Activated CD4-positive, alpha-beta T cell treated with anti-CD3 and anti-CD28 coated beads, Interleukin-2, amount 50 U/mL, for 24 hours (primary cell): ENCODE data around the gene MACROD2.

Source experiments
- DNase-seq, 2 donors: peaks; one replicate each; pipeline ENCODE4 v3.0.0-alpha.2; 2020; ENCODE audit warnings: low read depth in 1 of 2, low spot score in 1 of 2

MACROD2 gene

GRCh38 chr20:15902493-15902892 is 1907.2 kb downstream of the MACROD2 start:
- no peak for DNase-seq

DNA sequence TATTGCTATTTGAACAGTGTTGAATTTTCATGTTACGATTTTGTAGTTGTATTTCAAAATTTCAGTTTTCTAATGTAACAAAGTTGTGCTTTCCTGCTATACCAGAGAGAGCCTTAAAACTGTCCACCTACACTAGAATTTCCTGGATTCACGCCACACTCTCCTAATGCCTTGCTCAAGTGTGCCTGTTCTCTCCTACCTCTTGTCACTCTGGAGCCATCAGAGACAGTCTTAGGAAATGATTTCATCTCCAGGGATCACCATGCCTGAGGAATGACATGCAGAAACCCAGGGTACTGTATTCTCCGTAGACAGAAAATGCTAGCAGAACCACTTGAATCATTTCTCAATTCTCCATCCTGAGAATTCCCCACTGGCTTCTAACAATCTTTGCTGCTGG is 1910.3 kb downstream of the MACROD2 start:
- no peak for DNase-seq

GRCh38 chr20:15909995-15910394 is 1914.7 kb downstream of the MACROD2 start:
- no peak for DNase-seq

DNA sequence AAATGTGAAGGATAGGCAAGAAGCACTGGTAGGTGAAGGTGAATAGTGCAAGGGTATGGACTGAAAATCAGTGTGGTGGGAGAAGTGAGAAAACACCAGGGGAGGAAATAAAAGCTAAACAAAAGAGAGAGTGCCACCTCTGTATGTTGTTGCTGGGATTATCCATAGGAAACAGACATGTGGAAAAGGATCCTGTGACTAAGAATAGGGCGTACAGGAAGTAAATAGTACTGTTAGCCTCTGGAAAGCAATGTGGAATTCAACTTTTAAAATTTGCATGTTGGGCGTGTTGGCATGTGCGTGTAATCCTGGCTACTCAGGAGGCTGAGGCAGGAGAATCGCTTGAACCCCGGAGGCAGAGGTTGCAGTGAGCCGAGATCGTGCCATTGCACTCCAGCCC is 1916.3 kb downstream of the MACROD2 start:
- no peak for DNase-seq

DNA sequence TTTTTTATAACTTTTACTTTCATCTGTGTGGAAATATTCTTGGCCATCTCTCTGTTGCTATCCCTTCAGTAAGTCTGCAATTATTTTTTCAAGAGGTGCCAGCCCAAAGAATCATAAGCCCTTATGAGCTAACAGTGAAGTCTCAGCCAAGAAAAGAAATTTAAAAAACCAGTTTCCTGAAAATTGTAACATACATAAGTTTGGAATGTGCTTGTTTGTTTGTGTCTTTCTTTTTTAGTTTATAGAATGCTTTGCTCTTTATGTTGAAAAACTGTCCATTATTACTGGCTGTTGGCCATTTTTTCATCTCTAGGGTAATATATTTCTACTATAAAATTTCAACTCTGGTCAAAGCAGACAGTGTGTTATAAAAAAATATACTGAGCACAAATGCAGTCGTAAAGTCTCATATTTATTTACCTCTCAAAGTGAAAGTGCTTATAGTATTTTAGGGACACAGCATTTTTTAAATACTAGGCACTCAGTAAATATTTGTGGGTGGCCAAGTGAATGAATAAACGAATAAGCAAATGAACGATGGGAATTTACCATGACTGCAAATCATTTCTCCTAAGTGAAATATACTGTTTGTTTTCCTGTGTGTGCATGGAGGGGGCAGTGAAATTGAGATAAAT is 1918.2 kb downstream of the MACROD2 start:
- DNase-seq, result no peak

DNA sequence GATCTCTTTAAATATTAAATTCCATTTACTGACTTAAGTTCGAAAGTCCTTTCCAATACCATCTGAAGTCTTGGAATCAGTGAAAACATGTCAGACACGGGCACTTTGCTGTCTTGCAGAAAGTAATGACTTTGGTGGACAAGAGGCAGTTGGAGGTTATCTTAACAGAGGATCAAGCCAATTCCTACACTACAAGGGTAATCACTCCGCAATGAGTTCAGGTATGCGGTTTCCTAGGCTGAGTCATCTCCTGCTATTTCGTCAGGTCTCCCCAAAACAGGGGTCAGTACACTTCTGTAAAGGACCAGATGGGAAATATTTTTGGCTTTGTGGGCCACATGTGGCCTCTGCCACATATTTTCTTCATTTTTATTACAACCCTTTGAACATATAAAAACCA is 1921.3 kb downstream of the MACROD2 start:
- DNase-seq, result no peak

DNA sequence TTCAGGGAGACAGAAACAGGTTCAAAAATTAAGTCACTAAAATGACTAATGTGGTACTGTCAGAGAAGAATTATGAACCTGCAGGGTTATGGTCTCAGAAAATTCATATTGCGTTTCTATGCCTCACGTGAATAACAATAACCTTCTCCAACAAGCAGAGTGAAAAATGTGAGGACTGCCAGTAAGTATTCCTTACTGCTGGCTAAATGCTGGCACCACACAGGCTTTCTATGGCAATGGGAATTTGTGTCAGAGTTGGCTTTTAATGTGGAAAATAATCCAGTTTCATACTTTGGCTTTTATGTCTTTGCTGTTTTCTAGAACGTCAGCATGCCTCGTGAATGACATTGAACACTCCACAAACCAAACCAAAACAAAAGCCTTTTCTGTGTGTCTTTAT is 1922.0 kb downstream of the MACROD2 start:
- no peak for DNase-seq

DNA sequence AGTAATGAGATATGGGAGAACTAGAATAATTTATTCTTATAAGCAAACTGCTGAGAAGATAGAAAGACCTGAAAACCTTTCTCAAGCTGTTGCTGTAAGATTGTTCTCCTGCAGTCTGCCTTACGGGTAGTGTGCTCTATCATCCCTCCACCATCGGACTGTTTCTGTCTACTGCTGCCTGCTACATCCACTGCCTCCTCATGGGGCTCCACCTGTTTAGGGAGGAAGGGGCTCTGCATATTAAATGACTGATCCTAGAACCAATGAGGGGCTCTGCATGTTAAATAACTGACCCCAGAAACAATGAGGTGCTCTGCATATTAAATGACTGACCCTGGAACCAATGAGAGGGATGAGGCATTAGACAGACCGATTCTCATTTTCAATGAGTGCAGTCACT is 1923.3 kb downstream of the MACROD2 start:
- DNase-seq, result no peak

DNA sequence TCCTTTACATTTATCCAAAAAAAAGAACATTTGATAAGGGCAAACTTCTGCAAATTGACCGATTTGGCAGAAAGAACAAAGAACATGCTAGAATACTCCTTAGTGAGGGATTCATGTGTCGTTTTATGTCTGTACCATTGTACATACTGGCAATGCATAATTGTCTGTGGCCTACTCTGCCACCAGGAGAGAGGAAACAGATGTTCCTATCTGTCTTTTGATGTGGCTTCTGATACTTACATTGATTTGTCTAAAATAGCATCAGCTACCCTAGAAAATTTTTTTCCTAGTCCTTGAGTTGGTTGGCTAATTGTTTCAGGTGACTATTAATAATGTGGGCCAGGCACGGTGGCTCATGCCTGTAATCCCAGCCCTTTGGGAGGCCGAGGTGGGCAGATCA is 1923.8 kb downstream of the MACROD2 start:
- DNase-seq, result no peak

GRCh38 chr20:15921930-15922329 is 1926.6 kb downstream of the MACROD2 start:
- DNase-seq, result no peak

DNA sequence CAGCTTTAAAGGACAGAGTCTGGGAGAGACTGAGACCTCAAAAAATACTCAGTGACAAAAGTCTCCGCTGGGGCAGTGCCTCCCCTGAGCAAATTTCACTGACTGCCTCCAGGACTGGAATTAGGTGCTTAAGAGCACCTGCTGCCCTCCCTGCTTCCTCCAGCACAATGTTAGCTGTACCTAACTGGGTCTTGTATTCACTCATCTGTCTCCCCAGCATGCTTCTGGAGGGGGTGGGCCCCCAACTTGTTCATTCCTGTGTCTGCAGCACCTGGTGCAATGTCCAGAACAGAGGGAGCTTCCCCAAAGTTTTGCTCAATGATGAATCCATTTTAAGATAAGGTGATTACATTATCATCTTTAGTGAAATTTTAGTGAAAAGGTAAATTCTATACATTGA is 1927.2 kb downstream of the MACROD2 start:
- DNase-seq, result no peak

DNA sequence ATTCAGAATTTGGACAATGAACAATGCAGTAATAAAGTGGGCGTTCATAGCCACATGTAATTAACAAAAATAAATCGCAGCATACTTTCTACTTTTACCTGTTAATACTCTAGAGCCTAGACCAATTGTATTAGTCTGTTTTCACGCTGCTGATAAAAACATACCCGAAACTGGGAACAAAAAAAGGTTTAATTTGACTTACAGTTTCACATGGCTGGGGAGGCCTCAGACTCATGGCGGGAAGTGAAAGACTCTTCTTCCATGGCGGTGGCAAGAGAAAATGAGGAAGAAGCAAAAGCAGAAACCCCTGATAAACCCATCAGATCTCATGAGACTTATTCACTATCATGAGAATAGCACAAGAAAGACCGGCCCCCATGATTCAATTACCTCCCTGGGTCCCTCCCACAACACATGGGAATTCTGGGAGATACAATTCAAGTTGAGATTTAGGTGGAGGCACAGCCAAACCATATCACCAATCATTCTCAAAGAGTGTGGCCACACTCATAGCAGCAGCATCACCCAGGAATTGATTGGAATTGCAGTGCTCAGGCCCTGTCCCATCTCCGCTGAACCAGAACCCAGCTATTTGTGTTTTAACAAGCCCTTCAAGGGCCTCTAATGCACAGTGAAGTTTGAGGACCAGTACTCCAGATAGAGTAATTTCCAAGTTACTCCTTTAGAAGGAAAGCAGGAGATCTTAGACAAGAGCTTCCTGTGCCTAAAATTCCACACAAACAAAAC is 1927.9 kb downstream of the MACROD2 start:
- DNase-seq, result no peak

GRCh38 chr20:15924556-15924955 is 1929.2 kb downstream of the MACROD2 start:
- DNase-seq, result no peak

- no peak for DNase-seq
These were observed 1930.1 kb downstream of the MACROD2 start for GRCh38 chr20:15925376-15925775.

GRCh38 chr20:15927893-15928650 is 1932.8 kb downstream of the MACROD2 start:
- DNase-seq, result no peak

- DNase-seq, result no peak
These were observed 1933.6 kb downstream of the MACROD2 start for GRCh38 chr20:15928946-15929345.

DNA sequence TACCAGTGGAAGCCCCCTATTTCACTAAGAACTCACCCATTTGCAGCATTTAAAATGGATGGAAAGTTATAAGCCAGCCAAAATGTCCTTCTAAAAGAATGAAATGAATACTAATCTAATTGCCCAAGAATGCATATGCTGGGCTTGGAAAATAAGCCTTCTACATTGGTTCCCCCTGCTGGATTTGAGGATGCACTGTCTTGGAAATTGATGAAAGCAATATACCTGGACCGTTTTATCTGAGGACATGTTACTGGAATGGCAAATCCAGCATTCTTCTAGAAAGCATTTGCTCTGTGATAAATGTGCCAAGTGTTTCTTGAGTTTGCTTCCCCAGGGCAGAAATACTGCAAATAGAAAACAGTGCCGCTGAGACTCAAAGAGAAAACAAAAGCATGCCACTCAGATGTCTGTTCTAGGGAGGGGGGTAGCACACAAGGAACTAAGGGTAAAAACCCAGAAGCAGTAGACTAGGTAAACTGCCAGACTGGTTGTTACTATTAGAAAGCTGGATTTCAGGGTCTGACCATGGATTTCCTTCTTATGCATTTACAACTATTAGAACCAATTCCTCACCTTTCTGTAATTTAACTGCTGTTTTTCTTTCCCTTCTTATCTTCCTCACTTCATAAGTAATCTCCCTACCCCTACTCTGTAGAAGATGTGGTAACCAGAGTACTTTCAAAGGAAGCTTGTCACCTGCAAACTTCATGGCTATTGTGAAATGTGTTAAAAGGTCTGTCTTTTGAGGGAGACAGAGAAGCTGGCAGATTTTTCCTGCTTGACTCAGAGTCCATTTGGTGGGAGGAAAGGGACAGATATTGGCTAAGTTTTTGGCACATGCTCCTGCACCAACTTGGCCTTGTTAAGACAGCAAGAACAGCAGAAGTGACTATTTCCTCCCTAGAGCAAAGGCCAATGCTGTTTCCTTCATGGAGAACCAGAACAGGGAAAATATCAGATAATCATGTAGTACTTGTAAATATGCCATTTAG is 1935.3 kb downstream of the MACROD2 start:
- DNase-seq, result no peak

DNA sequence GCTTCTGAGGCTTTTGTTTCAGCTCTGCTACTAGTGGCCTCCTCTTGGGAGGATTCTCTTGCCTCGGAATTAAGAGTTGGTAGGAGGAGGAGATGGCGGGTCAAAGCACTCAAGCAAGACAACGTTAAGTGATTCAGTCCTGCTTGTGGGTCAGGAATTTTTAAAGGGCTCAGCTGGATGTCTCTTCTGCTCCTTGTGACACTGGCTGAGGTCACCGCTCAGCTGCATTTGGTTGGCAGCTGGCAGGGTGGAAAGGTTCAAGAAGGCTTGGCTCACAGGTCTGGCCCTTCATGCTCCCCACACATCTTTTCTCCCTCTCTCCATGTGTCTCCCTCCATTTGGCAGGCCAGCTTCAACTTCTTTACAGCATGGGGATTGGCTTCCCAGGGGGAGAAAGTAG is 1936.6 kb downstream of the MACROD2 start:
- DNase-seq, result no peak

GRCh38 chr20:15937179-15937578 is 1941.9 kb downstream of the MACROD2 start:
- no peak for DNase-seq

- no peak for DNase-seq
These were observed 1943.5 kb downstream of the MACROD2 start for GRCh38 chr20:15938847-15939246.

DNA sequence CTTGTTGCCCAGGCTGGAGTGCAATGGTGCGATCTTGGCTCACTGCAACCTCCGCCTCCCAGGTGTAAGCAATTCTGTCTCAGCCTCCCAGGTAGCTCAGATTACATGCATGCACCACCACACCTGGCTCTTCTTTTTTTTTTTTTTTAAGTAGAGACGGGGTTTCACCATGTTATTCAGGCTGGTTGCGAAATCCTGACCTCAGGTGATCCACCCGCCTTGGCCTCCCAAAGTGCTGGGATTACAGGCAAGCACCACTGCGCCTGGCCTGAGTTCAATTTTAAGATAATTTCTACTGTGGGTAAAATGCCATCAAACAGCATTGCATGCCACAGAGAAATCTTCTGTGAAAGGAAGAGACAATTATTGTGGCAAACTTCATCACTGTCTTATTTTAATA is 1944.8 kb downstream of the MACROD2 start:
- no peak for DNase-seq
